Glomerular visceral epithelial cell (primary cell): ENCODE measurements around the gene ARHGAP25.

Experiments
- DNase-seq: peaks from one replicate; pipeline ENCODE4 v3.0.0-alpha.2; 2016; ENCODE audit errors: extremely low spot score

Gene ARHGAP25

DNA sequence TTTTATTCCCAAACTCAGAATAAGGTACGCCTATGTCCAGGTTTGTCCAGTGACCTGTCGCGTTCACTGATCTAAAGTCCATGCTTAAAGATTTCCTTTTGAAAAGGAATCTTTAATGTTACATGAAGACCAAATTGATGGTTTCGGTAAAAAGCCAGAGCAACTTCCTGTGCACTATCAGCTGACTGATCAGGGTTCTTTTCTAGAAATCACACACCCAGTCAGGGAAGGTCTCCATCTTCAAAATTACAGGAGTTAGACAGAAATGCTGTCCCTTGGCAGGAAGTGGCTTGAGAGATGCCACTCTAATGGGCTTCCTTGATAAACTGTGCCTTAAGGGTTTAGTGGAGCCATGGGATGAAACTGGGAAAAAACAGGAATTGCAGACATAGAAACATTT is 14.7 kb upstream of the ARHGAP25 start:
- DNase-seq: no peak

DNA sequence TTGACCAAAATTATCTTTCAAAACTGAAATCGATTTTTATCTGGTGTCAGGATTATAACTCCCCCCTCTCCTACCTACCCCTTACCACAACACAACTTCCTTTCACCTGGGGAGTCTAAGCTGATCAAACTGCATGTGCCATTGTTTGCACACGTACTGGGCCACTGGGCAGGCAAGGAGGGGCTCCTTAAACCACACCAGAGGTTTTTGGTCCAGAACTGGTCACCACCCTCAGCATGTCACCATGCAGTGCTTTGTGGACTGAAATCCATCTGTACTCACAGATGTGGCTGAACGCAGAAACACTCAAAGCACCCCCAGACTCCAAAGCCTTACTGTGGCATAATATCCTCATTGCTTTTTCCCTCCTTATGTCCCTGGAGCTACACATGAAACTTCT is 13.9 kb upstream of the ARHGAP25 start:
- DNase-seq: no peak

DNA sequence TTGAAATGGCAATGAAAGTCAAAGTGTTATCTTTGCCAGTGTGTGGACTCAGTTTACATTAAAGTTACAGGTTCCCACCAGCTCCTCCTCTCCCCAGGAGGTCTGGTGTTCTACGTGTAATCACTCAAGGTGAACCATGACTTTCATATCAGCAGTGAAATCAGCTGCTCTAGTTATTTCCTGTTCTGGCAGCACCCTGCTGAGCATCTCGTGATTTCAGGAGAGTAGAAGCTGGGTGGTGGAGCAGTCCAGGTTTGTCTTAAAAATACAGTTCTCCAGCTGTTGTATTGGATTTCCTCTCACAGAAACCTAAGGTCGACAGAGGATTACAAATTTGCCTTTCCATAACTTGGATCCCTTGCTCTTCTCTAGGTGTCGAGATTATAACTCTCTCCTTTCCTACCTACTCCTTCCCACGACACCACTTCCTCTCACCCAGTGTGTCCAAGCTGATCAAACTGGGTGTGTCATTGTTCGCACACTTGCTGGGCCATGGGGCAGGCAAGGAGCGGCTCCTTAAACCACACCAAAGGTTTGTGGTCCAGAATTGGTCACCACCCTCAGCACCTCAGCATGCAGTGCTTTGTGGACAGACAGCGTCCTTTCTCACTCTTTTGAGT is 13.0 kb upstream of the ARHGAP25 start:
- peak; percentile 23 for DNase-seq

DNA sequence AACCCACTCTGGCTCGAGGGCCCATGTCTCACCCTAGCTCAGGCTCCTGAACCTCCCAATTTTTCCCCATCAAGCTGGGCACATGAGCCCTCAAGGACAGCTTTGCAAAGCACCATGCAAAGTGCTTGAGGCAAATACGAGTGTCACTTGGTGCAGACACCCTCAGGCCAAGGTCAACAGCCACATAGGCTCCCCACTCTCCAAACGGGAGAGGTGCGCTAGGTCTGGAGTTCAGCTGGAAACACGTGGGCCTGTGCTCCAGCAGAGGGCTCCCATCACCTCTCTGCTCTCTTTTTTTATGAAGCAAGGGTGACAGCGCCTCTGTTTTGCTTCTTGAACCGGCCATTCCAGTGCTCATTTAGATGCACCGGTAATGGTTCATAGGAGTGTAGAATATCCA is 11.9 kb upstream of the ARHGAP25 start:
- no peak for DNase-seq

DNA sequence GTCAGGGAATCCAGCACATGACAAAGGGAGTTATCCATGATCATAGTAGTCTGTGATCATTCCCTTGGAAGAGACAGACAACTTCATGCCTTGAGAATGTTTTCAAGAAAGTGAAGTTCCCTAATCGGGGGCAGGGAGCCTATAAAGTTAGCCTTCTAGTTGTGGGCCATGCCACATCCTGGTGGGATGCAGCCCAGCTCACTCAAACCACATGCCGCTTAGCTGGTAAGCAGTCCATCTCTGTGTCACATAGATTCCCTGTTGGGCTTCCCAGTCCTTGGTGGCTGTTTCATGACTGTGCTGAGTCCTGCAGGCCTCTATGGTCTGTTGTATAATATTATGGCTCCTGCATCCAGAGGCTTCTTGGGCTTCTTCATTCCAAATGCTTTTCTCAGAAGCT is 11.4 kb upstream of the ARHGAP25 start:
- DNase-seq: no peak

DNA sequence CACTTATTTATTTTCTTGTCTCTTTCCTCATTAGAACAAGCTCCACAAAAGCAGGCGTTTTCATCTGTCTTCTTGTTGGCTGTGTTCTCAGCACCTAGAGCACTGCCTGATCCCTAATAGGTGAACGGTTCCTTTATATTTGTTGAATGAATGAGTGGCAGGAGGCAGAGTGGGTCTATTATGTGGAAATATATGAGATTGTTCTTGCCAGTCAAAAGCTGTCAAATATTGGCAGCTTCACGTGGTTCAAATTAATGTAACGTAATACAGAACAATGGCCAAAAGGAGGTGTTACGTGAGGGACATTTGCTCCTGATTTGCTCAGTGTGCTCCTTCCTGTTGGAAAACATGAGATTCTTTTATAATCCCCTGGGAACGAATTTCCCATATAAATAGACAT is 8.5 kb upstream of the ARHGAP25 start:
- no peak for DNase-seq

DNA sequence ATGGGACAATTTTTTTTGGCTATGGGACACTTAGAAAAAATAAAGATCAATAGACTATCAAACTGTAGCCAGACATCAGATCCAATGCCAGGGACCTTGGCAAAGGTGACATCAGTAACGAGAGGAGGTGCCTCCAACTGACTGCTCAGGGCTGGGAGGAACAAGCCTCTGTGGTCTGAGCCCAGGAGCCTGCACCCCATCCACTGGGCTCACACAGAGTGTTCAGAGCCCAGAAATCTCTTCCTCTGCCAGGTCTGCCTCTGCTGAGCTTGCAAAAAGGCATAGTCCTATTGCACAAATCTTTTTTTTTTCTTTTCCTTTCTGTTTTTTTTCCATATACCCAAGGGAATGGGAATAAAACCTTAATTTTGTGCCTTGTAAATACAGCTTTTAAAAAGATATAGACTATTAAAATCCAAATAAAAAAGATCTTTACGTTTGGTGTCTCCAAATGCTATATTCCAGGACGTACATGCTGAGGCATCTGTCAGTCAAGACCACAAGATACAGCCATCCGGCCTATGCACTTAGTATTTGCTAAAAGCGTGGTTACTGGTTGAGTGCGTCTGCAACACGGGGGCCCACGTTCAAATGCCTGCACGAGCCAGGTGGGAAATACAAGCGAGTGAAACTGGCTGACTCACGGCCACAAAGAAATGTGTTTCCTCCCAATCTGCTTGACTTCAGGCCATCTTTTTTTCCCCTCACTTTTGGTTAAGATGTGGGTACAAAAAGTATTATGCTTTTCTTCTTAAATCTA is 7.8 kb upstream of the ARHGAP25 start:
- DNase-seq: peak; percentile 77

DNA sequence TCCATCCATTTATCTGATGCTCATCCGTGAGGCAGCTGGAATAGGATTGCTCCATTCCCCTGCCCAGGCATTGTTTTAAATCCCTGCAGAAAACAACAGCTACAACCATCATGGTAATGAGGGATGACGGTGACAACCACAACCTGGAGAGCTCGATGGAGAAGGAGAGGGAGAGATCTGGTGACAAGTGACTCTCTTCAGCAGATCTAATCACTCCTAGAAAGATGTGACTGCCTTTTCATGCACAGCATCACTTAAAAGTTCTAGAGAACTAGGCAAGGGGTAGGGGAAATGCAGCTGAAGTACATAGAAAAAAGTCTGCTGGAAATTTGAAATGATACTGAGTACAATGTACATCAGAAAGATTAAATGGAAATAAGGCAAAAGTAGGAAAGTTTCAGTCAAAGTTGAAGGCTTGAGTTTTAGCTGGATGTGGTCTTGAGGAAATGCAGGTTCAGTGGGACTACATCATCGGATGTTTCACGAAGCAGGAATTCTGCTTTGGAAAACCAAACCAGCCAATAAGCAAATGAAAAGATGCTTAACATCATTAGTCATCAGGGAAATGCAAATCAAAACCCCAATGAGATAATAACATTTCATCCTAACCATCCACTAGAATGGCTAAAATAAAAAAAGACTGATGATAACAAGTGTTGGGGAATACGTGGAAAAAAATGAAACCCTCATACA is 6.8 kb upstream of the ARHGAP25 start:
- peak; percentile 50 for DNase-seq

DNA sequence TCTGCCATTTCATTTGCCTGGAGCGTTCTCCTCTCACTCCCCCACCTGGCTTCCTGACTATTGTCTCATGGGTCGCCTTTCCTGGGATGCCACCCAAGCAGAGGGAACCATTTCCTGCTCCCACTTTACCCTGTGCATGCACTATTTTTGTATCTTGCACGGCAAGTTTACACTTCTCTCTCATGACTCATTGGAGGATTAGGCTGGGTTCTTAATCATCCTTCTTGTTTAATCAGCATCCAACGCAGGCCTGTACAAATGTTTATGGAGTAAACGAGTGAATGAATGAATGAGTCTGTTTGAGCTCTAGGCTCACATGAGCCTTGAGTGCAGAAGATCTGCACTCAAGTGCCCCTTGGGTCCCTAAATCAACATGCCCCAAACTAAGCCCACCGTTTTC is 3.8 kb upstream of the ARHGAP25 start:
- DNase-seq: no peak

DNA sequence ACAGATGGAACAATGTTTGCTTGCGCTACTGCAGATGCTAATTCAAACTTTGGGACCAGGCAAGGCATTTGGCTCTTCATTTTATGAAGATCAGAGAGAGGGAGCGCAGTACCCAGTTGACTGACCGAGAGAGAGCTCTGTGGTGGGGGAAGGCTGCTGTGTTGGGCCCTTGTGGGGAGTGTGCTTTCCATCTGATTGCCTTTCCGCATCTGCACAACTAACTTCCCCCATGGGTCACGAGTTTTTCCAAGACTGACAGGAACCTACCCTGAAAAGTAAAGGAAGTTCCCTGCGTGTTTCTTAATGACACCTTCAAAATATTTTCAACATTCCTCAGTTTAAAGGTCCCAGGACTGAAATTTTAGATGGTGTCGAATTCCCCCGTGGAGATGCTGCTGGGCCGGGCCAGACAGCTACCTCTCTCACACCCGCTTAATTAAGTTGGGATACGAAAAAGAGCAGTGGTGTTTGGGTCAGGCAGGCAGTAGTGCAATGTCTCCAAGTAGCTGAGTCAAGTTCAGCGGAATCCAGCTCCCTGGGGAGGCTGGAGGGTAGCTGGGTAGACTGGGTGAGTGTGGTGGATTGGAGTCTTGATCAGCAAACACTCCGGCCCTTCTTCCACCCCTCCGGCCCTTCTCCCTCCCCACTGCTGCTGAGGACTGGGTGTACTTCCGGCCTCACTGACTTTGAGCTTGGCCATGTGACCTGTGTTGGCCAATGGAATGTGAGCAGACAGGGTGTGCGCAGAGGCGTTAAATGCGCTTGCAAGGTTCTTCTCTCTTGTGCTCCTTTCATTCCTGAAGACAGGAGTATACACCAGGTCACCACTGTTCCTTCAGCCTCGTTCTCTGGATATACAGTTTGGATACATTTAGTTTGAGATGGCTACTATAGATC is 2.3 kb upstream of the ARHGAP25 start:
- DNase-seq: no peak

DNA sequence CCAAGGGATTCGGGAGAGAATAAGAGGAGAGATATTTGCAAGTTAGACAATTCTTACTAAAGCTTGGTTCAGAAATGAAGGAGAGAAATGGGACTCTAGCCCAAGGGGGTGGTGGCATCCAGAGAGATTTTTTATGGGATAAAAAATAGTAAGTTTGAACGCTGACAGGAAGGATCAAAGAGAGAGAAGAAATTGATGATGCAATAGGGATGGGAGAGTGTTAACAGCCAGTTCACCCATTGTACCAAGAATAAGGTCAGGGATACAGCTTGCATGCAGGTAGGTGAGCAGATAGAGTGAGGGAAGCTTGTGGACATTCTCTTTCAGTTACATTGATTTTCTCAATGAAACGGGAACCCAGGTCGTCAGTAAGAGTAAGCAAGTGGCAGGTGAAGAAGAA is 1.2 kb upstream of the ARHGAP25 start:
- no peak for DNase-seq

DNA sequence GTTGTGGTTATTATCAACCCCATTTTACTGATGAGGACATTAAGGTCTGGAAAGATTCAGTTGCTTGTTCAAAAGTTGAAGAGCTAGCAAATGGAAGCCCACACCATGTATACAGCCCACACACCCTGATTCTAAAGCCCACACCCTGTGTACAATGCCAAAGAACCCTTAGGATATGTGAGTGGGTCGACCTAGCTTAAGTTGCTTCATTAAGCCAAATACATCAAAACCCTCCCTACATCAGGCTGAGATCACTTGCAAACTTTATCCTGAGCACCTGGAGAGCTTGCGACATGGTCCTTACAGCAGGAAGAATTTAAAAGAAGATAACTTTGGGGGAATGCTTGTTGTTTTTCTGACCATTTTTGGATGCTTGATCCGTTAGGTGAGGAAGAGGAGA is 435 bp upstream of the ARHGAP25 start:
- DNase-seq: no peak

DNA sequence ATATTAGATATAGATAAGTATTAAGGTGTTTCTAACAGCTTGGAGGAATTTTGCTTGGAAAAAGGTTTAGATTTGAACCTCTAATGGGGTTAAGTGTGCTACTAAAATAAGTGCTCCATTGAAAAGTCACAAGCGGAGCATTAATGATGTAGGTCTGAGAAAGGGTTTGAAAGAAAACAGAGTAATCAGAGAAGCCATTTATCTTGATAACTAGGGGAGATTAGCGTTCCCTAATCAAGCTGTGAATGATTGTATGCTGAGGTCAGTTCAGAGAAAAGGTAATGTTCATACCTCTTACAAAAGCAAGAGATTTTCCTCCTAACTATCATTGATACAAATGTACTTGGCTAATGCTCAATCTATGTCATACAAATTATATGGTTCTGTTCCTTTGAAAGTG is 1.5 kb downstream of the ARHGAP25 start:
- DNase-seq: no peak

DNA sequence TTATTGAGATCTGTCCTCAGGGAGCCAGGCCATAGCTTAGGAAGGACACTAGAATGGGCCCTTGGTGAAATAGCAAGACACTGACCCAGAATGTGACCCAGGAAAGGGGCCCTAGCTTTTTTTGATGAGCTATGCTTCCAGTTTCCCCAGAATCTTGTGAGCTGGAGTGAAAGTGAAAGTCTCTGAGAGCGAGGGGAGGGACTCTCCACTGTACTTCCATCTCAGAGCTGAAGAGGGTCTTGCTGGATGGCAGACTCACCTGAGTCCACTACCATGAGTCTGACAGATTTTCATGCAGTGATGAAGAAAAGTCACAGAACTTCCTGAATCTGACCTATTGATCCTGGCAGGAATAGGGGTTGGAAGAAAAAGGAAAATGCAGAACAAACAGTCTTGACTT is 3.1 kb downstream of the ARHGAP25 start:
- no peak for DNase-seq

DNA sequence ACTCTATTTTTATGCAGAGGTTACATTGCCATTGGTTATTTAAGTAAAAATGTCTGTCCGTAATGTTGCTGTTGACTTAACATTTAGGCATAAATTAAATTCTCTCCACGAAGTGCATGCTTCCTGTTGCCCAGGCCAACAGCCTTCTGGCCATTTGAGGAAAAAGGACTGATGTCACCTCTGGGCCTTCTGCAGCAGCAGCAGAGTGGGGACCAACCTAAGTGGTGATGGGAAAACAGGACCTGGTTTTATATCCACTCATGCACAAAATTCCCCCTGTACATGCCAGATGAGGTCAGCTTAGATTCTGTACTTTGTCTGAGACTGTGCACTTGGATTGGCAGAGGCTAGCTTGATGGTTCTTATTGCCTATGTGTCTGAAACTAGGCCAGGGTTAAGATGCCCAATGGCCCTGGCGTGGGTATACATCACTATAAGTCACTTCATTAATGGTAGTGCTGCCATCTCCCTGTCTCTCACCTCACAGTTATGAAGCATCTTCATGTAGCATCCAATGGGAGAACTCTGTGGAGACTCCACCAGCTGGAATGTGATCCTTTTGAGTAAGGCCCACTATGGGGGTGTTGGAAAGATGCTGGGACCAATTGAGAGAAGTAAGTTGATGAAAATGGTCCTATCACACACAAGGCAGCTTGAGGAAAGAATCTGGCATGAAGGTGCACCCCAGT is 4.4 kb downstream of the ARHGAP25 start:
- DNase-seq: no peak

DNA sequence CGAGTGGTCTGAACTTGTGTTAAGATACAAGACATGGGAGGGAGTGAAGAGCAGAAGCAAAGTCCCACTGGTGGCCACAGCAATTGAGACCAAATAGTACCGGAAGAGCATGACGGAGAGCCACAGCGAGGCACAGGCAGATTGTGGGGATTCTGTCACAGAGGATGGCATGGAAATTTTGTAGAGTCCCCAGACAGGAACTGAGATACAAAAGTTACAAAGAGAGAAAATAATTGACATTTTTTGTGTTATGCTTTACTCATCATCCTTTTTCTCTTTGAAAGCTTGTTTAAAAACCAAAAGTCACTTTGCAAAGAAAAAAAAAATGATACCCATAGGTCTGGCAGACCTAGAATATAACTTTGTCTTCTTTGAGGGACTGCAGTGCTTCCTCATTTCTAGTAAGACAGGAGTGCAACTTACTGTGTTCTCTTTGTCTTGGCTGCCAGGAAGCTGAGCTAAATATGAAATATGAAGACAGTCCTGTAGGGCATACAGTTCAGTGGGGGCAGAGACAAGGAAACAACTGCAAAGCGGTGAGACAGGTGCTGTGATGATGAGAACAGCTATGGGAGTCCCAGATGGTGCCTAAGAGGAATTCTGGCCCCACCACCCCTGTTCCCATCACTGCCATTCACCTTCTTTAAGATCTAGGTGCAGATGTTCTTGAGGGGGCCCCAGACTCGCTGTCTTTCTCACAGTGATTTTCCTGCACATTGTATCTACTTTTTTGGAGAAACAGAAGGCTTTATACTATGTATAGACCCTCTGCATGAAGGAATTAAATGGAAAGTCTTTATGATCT is 5.2 kb downstream of the ARHGAP25 start:
- no peak for DNase-seq

DNA sequence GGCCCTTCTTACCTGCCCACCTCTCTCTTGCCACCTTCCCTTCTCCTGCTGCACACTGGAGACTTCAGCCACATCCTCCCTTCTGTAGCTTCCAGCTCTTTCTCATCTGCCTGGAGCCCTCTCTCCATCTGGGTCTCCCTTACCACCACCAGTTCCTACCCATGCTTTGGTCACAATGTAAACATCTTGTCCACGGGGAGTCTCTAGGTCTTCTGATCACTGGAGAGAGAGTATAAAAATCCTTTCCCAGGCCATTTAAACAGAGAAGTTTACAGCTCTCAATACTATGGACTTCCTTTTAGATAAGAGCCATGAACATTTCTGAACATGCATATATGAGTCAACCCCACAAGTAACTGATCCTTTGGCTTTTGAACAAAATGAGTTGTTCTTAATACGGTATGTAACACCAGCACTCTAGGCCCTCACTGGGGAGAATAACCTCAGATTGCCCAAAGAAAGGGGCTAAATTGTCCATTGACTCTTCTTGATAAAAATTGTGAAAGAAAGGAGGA is 5.8 kb downstream of the ARHGAP25 start:
- DNase-seq: no peak

DNA sequence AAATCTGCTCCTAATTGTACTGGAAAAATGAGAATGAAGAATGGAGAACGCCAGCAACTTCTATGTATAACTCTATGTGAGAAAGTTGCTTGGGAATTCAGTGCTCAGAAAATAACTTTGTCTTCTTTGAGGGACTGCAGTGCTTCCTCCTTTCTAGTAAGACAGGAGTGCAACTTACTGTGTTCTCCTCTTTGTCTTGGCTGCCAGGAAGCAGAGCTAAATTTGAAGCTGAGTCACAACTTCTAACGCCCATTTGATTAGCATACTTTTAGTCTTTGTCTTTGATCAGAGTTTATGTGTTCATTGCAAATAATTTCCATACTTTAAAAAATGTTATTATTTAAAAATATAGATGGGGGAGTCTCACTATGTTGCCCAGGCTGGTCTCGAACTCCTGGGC is 6.6 kb downstream of the ARHGAP25 start:
- no peak for DNase-seq

DNA sequence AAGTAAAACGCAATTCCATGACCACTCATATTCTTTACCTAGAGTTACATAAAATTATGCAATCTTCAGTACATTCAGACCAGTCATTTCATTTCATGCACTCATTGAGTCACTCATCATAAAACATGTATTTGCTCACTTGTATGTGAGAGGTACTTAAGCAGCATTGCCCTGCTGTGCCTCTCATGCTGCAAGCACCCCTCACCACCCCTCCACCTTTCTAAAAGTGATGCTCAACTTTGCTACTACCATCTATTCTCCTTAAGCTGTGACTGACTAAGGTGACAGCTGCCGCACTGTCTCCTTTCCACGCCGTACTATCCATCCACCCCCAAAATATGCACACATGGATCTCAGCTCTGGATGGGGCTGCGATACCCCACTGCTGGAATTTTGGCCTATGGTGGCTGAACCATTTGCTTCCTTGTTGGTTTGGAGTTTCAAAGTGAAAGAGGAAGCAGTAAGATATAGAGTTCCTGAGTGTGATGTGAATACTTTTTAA is 7.2 kb downstream of the ARHGAP25 start:
- DNase-seq: no peak
